GM12892 (cell line): ENCODE measurements around the gene CPNE4.

ENCODE experiments used
- POLR2A ChIP-seq: IDR thresholded peaks from 2 replicates; pipeline ENCODE4 v1.6.1; 2011; ENCODE audit warnings: low read depth, low read length, control low read depth
- POLR2AphosphoS5 ChIP-seq: IDR thresholded peaks from 2 replicates; pipeline ENCODE4 v1.6.1; 2011; ENCODE audit warnings: low read depth, low read length, control low read depth
- TAF1 ChIP-seq: IDR thresholded peaks from 2 replicates; pipeline ENCODE4 v1.6.1; 2011; ENCODE audit warnings: low read depth, mild to moderate bottlenecking, control low read depth, low read length, borderline replicate concordance

GRCh38 chr3:131560795-131561194 is 474.0 kb downstream of the CPNE4 start:
- TF ChIP-seq POLR2AphosphoS5 (no peak), POLR2A (no peak), TAF1 (no peak)
